GM12873 (cell line): Measurements from ENCODE around the gene MYO16.

Experiments used
- CTCF ChIP-seq: IDR thresholded peaks from 2 replicates; pipeline ENCODE4 v1.5.1; 2012; ENCODE audit warnings: low read depth, mild to moderate bottlenecking, moderate library complexity, low read length, control low read depth; ENCODE audit not compliant: insufficient read depth; ENCODE audit errors: missing control alignments

Gene MYO16

GRCh38 chr13:108968566-108968965, 339.2 kb downstream of the MYO16 start:
- no peak for TF ChIP-seq CTCF

- no peak for TF ChIP-seq CTCF
Measured at GRCh38 chr13:108974686-108975085, 345.3 kb downstream of the MYO16 start.

- TF ChIP-seq CTCF, result no peak
Measured at GRCh38 chr13:108980237-108980636, 350.8 kb downstream of the MYO16 start.

GRCh38 chr13:108981407-108981806, 352.0 kb downstream of the MYO16 start:
- TF ChIP-seq CTCF, result no peak

GRCh38 chr13:108983273-108983672, 353.9 kb downstream of the MYO16 start:
- TF ChIP-seq CTCF, result no peak

- TF ChIP-seq CTCF, result no peak
Measured at GRCh38 chr13:108984251-108984920, 355.0 kb downstream of the MYO16 start.

- no peak for TF ChIP-seq CTCF
Measured at GRCh38 chr13:108985166-108985565, 355.8 kb downstream of the MYO16 start.
